ENCODE results near the gene CPTP. TPM values are rescaled to one million over a fixed set of nuclear protein-coding genes. Genes with fewer than 3 reads are reported as not detected.

Gene CPTP
- total RNA-seq, 1 experiment from 2014 or later = 22.5 TPM

DNA sequence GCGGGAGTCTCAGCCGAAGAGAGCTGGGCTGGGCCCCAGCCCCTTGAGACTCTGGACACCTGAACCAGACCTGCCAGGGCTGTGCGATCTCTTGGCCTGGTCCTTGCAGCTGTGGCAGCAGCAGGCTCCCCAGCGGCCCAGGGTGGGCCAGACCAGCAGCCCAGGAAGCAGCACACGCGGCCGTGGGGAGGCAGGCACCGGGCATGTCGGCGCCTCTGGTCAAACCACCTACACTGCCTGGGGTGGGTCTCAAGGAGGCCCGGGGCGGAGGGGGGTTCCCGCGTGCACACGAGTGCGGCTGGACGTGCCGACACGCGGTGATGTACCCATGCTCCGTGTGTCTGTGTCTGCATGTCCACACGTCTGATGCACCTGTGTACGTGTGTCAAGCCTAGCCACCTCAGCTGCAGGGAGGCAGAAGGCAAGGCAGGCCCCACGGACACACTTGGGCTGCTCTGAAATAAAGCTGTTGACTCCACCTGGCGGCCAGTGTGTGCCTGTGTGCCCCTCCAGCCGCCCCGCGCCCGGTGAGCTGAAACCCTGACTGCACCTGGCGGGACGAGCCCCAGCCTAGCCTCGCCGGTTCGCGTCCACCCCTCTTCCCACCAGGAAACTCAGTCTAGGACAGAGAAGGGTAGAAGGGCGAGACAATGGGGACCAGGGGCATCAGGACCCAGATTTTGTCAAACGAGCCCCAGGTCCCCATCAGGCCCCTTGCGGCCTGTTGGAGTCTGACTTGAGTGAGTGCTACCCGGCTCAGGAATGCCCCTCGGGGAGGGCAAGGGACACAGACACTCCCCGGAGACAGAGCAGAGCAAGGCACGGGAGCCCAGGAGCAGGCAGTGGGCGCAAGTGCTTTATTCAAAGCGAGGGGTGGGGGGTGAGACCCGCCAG lies 32.8 kb upstream of the CPTP start:
- in situ Hi-C loops (cut with HindIII; ENCODE audit: low sequenced_read_pairs) = no loop called here
- DNase-seq (ENCODE audit: low spot score) = peak; percentile 88

DNA sequence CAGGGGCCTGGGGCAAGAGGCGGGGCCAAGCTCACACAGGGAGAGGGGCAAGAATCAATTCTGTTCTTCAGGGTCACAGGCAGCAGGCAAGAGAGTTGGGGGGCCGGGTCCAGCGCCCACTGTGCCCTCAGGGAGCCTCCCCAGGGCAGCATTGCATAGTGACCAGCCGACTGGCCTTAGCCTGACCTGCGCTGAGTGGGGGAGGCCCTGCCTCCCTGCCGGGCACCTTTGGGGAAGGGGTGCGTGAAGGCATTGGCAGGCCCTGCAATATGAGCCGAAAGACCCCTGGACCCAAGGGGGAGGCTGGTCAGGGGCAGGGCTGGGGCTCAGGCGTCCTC lies 32.2 kb upstream of the CPTP start:
- in situ Hi-C loops (cut with HindIII; ENCODE audit: low sequenced_read_pairs) = no loop called here
- no peak for DNase-seq (ENCODE audit: low spot score)

DNA sequence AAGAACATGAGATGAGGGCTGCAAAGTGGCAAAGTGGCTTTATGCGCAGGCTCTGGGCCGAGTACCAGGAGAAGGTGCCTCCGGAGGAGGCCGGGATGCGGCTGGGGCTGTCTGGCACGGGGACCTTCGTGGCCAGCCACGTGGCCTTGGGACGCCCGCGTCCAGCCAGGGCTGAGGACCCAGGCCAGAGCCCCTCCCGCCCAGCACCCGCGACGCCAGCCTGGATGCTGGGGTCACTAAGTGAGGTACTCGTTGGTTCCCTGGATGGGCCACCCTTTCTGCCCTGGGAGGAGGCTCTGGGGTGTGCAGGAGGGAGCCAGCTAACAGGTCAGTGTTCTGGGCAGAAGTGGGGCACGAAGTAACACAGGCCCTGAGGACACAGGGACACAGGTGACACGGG lies 31.8 kb upstream of the CPTP start:
- in situ Hi-C loops (cut with HindIII; ENCODE audit: low sequenced_read_pairs) = no loop called here
- no peak for DNase-seq (ENCODE audit: low spot score)

DNA sequence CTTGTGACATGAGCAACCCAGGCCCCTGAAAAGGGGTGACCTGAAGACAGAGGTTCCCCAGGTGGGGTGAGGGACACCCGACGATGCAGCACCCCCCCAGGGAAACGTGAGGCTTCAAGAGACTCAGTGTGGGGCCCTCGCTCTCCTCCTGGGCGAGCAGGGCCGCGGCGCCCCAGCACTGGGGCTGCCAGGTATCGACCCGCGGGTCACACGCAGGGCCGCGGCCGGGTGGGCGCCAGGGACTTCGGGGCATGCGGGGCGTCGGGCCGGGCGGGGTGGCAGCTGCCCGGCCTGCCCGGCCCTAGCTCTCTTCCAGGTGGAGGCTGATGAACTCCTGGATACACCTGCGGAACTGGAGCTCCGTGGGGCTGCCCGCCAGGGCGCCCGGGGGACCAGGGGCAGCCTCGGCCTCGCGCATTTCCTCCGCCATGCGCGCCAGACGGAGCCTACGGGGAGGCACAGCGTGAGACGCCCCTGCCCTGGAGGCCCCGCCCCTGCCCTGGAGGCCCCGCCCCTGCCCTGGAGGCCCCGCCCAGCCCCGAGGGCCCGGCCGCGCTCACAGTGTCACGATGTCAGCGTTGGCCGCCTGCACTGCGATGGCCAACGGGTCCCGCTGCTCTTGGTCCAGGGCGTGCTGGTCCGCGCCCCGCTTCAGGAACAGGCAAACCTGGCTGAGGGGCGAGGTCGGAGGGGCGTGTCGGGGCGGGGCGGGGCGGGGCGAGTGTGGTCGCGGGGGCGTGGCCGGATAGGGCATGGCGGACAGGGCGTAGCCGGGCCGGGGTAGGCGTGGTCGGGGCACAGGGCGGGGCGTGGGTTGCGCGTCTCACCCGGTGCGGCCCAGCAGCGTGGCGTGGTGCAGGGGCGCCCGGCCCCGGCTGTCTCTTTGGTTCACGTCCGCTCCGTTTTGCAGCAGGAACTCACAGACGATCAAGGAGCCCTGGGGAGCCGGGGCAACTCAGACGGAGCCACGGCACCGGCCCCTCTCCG lies 31.0 kb upstream of the CPTP start:
- DNase-seq (ENCODE audit: low spot score) = no peak
- in situ Hi-C loops (cut with HindIII; ENCODE audit: low sequenced_read_pairs) = no loop called here

DNA sequence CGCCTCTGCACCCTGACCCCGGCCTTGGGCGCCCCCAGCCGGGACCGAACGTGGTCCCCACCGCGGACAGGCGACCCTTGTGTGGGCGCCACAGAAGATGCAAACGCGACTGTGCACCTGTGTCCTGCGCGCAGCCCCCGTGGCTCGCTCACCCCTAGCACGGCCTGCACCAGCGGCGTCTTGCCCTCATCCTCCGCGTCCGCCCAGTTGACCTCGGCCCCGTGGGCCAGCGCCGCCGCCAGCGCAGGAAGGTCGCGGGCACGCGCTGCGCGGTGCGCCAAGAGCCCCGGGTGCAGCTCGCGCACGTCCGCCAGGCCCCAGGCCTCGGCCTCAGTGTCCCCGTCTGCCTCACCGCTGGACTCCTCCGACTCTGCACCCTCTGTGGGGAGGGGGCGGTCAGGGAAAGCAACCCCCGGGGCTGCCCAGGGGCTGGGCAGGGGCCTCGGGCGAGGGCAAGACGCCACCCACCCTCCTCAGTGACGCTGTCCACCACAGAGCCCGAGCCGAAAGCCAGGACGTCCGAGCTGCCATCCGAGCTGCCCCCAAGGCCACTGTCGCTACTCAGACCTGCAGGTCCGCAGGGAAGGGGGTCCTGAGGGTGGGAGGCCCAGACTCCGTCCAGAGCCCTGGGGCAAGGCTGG lies 30.2 kb upstream of the CPTP start:
- DNase-seq (ENCODE audit: low spot score) = no peak
- in situ Hi-C loops (cut with HindIII; ENCODE audit: low sequenced_read_pairs) = no loop called here

DNA sequence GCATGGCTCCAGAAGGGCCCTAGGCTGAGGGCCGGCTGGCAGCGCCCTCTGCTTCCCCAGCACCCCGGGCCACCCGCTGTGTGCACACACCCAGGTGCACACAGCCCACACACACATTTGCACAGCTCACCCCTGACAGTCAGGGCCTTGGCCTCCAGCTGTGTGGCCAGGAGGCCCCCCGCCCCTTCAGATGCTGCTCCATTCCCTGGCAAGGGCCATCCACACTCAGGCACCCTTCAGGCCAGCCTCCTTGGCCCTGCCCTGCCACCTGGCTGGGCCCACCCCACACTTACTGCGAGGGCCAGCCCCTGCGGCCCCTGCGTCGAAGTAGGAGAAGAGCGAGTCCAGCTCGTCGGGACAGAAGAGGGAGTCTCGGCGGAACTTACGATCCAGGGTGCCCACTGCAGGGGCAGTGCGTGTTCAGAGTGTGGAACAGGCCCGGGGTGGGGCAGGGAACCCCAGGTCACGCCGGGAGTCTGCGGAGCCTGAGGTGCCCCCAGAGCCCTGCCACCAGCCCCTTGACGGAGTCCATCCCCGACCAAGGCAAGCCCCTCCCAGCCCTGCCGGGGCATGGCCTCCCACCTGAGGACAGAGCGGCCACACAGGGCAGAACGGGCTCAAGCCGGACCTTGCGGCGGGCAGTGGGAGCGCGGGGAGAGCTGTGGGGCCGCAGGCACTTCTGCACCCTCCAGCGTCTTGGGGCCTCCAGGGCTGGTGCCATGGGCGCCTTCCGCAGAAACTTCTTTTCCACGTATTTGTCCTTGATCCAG lies 29.3 kb upstream of the CPTP start:
- in situ Hi-C loops (cut with HindIII; ENCODE audit: low sequenced_read_pairs) = no loop called here

DNA sequence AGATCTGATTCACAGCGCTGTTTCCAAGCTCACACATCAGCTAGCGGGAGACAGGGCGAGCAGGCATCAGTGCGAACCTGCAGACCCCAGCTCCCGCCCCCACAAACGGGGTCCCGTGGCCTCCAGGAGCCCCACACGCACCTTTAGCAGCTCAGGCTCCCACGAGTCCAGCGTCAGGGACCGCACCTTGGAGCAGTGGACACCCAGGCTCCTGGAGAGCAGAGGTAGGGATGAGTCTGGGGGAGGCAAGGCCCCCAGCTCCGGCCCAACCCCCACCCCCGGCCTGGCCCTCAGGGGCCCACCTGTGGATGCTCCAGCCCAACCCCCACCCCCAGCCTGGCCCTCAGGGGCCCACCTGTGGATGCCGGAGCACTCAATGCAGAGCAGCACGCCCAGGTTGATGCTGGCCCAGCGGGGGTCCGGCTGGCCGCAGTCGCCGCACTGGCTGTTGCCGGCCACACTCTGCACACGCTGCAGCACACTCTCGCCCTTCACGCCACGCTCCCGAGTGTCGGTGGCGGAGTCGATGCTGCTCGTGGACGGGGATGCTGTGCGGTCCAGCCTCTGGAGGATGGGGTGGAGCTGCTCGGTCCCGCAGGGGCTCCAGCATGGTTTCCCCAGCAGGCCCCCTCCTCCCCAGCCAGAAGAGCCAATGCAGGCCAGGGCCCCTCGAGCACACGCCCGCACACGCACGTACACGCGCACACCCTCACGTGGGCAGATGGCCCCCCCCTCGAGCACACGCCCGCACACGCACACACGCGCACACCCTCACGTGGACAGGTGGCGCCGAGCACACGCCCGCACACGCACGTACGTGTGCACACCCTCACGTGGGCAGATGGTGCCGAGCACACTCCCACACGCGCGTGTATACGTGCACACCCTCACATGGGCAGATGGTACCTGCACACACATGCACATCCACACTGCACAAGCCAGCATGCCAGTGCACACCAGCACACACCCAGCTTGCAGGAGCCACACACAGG lies 28.2 kb upstream of the CPTP start:
- no peak for DNase-seq (ENCODE audit: low spot score)
- in situ Hi-C loops (cut with HindIII; ENCODE audit: low sequenced_read_pairs) = no loop called here

More for the DNA sequence above, 29.3 kb upstream of the CPTP start:
- no peak for DNase-seq (ENCODE audit: low spot score)

DNA sequence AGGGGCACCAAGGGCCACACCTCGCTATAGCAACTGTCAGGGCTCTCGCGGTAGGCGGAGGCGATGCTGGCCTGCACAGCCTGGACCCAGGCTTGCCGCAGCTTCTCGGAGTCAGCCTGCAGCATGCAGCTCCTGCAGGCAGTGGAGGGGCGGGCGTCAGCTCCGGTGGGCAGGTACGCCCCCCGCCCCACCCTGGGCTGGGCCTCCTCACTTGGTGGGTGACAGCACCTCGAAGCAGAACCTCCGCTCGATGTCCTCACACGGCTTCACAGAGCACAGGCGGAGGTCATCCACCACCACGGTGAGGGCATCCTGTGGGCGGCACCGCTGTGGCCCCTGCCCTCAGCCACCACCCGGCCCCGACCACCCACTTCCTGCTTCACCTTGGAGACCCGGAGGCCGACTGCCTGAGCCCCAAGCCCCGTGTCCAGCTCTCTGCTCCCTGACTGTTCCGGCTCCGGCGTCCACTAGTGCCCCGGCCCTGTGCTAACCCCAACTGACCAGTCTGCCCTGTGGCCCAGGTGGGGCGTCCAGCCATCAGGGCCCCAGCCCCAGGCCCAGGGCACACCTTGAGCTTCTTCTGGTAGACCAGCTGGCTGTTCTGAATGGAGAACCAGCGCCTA lies 26.7 kb upstream of the CPTP start:
- in situ Hi-C loops (cut with HindIII; ENCODE audit: low sequenced_read_pairs) = no loop called here
- no peak for DNase-seq (ENCODE audit: low spot score)

DNA sequence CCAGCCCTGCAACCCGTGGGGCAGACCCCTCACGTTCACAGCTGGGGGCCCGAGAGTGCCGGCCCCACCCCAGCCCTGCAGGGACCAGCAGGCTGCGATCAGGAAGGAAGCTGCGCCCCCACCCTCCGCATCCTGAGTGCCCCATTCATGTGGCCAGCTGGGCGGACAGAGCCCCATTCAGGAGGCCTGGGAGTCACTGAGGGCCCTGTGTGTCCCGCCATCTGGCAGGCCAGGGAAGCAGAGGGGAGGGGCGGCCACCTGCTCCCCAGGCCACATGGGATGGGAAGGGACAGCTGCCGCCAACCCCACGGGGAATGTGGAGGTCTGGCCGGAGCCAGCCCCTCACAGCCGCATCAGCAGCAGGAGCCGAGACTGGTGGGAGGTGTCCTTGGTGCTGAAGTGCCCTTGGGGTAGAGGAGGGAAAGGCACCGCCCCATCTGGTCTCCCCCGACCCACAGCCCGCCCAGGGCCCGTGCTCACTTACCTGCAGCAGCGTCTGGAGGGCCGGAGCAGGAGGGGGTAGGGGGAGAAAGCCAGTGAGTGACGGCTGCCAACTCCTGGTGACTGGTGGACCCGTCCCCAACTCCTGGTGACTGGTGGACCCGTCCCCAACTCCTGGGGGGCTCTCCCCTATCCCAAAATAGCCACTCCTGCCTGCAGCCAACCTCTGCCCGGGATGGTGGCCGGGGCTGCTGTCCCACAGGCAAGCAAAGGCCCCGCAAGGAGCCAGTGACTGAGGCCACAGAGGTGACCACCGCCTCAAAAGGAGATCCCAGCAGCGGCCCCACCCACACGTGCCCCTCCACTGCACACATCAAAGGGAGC lies 25.5 kb upstream of the CPTP start:
- peak; percentile 73 for DNase-seq (ENCODE audit: low spot score)
- in situ Hi-C loops (cut with HindIII; ENCODE audit: low sequenced_read_pairs) = no loop called here

DNA sequence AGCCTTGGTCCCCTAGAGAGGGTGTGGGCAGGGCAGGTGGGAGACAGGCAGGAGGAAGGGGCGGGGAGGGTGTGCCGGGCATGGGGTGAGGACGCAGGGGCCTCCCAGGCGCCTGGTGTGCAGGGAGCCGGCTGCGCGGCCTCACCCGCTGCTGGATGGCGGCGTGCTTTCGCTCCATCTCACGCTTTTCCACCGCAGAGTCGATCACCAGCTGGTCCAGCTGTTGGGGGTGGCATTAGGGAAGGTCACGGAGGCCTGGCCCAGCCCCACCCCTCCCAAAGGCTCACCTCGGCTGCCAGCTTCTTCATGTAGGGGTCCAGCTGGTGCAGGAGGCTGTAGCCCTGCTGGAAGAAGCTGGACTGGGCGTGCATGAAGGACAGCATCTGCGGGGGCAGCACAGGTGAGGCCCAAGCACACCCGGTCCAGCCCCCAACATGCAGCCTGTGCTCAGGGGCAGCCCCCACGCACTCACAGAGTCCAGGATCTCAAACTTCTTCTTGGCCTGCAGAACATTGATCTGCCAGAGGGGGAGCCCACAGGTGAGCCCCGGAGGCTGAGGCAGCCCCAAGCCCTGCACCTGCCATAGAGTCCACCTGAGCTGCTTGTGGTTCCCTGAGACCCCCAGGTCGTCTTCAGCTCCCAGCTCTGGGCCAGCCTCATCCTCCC lies 24.8 kb upstream of the CPTP start:
- DNase-seq (ENCODE audit: low spot score) = peak; percentile 33
- in situ Hi-C loops (cut with HindIII; ENCODE audit: low sequenced_read_pairs) = no loop called here

DNA sequence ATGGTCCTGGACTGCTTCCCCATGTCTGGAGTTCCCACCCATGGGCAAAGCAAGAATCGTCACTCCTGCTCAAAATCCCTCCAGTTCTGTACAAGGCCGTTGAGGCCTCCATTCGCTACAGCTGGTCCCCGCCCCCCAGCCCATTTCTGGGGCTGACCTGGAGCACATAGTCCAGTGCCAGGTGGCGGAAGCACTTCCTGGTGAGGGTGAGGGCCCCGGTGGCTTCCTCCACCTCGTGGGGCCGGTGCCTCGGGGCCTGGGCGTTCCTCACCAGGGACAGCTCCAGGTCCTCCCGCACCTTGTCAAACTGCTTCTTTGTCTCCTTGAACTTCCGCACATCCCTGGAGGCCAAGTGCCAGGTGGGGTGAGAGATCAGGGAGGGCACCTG lies 24.3 kb upstream of the CPTP start:
- in situ Hi-C loops (cut with HindIII; ENCODE audit: low sequenced_read_pairs) = no loop called here
- no peak for DNase-seq (ENCODE audit: low spot score)

DNA sequence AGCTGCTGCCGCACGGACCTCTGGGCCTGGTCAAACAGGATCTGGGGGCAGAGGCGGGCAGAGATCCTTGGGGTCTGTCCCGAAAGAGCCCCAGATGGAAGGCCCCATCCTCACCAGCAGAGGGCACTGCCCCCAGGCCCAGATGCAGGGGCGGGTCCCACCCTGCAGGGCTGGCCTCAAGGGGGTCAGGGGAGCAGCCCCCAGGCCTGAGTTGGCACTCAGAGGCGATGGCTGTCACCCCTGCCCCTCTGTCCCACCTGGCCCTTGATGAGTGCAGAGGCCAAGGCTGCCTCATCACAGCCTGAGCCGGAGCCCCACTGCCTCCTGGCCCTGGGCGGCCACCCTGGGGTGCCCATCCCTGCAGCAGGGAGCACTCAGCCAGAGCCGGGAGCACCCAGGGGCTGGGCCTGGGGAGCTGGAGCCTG lies 22.6 kb upstream of the CPTP start:
- no peak for DNase-seq (ENCODE audit: low spot score)
- in situ Hi-C loops (cut with HindIII; ENCODE audit: low sequenced_read_pairs) = no loop called here

DNA sequence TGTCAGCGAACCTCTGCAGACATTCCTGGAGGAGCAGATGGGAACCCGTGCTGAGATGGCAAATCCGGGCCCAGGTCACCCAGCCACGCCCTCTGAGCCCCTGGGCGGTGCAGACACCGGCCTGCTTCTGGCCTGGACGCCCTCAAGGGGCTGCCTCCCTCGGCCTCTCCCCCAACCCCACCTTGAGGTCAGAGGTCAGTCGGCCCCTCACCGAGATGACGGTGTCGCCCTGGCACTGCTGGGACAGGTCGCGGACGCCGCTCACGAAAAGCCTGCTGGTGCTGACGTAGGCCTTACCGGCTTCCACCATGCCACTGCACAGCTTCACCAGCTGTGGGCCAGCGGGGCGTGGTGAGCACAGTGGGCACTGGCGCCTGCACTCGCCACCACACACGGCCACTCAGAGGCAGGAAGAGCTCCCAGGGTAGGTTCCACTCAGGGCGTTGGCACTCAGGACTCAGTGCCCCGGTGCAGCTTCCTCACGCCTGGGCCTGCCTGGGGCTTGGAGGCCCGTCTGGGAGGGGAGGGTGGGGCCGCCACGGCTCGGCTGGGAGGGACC lies 21.6 kb upstream of the CPTP start:
- in situ Hi-C loops (cut with HindIII; ENCODE audit: low sequenced_read_pairs) = no loop called here

DNA sequence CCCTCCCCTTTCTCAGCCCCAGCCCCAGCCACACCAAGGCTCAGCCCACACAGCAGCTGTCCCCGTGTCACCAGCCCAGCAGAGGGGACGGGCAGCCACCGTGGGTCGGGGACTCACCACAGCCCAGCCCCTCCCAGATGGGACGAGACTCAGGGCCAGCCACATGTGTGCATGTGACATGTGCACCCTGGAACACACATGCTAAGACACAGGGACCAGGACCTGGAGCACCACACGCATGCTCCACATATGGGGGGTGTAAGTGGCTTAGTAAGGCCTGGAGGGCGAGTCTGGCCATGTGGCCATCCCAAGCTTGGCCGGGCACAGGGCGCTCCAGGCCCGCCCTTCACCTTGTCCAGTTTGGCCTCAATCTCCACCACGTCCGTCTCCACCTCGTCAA lies 20.9 kb upstream of the CPTP start:
- in situ Hi-C loops (cut with HindIII; ENCODE audit: low sequenced_read_pairs) = no loop called here
- DNase-seq (ENCODE audit: low spot score) = peak; percentile 51

More for the DNA sequence above, 21.6 kb upstream of the CPTP start:
- DNase-seq (ENCODE audit: low spot score) = peak; percentile 43

DNA sequence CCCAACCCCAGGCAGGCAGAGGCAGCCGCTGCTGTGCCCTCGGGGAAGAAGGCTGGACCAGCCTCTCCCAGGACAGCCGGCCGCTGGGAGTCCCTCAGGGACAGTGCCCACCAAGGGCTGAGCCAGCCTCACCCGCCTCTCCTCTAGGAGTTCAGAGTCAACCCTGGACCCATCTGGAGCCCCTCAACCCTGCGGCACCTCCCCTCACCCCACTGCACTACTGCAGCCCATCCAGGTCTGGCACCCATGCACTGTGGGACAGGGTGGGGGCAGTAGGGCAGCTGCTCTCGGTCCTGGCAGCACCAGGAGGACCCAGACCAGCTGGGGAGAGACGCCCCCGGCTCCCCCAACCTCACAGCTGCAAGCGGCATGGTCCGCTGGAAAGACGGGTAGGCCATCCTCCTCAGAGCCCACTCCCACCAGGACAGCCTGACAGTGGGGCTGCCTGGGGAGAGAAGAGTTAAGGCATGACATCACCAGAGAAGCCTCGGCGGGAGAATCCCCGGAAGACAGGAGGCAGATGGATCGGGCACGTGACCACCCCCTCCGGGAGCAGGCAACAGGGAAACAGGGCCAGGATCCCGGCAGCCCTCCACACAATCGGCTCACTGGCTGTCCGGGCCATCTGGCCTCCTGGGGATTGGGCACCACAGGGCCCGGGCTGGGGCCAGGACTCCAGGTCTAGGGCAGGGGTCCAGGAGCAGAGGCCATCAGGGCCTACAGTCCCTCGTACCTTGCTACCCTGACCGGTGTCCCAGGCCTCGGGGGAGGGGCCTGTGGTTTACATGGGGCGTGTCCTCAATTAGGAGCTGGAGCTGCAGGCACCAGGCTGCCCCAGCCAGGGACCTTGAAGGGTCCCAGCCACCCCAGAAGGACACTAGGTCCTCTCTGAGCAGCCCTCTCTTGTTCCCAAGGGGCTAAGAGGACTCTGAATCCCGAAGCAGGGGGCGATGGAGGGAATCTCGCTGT lies 20.0 kb upstream of the CPTP start:
- in situ Hi-C loops (cut with HindIII; ENCODE audit: low sequenced_read_pairs) = no loop called here

More for the DNA sequence above, 20.0 kb upstream of the CPTP start:
- DNase-seq (ENCODE audit: low spot score) = peak; percentile 94

Data from G401 (cell line).